AG08395 (cell line): ENCODE data around the gene SUSD2.
A peak's percentile ranks its signal among the peaks of the same experiment; 100 is the strongest.
"Not testable (repeated sequence)": the region's sequence is repeated elsewhere in the genome, so short reads cannot be mapped to it uniquely, and the experiment has no call there.

Experiments
- DNase-seq: peaks from one replicate; pipeline ENCODE4 v3.0.0; 2012; ENCODE audit warnings: mixed read lengths, low spot score

Gene SUSD2

DNA sequence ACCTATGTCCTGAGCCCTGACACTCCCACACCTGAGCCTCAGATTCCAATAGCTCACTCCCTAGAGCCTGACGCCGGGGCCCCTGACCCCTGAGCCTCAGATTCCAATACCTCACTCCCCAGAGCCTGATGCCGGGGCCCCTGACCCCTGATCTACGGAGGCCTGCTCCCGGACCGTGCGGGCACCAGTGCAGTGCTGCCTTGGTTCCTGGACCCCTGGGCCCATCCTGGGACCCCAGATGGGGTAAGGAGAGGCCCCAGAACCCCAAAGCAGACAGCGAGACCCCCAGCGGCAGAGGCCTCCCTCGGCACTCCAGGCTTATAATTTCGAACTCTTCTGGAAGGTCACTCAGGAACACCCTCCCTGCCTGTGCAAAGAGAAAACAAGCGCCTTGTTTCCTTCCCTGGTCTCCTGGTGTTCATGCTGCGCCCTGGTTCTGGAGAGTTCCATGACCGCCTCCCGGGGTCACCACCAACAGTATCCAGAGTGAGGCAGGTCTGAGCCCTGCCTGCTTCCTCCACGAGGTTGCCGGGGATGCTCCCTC lies 7.5 kb downstream of the SUSD2 start:
- no peak for DNase-seq

DNA sequence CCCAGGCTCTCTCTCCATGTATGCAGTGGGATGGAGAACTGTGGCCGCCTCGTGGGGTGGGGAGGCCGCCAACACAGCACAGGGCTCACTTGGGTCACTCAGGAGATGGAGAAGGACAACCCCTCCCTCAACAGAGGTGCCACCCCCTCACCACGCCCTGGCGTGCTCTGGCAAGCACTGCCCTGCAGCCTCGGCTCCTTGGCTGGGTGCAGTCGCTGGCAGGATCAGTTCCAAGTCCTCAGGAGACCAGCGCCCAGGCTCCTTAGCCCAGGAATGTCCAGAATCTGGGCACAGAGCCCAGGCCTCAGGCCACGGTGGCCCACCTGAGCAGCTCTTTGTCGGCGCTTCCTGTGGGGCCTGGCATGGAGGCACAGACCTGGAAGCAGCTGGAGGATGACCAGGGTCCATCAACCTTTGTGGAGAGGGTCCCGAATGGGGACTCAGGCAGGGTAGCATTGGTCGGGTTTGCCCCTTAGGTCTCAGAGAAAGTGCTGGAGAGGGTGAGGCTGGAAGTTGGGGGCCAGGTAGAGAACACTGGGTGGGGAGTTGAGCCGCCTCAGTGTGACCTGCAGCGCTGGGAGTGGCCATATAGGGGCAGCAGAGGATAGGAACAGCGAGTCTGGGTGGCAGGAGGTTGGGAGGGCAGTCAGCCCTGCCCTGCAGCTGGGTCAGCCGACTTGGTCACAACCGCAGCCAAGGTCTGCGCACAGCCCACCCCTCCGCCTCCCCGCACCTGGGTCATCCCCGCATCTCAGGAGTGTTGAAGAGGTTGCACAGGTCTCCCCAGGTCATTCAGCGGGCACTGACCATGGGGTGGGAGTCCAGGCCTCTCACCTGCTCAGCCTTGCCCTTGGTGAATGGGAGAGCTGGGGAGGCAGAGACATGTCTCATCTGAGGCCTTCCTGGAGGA lies 8.2 kb downstream of the SUSD2 start:
- DNase-seq: peak; percentile 92

DNA sequence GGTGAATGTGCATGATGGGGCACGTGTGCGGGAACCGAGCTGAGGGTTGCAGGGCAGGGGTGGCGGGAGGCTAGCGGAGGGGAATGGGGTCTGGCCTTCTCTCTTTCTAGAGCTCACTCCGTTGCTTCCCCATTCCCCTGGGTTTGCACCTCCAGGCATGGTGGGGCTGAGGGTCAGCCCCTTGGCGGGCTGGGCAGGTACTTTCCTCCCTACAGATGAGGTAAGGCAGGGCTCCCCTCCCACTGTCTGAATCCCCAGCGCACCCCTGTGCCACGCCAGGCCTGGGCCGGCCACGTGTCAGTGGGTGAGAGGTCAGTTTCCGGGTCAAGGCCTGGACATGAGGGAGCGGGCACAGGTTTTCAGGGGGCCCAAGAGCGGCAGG lies 8.9 kb downstream of the SUSD2 start:
- no peak for DNase-seq

DNA sequence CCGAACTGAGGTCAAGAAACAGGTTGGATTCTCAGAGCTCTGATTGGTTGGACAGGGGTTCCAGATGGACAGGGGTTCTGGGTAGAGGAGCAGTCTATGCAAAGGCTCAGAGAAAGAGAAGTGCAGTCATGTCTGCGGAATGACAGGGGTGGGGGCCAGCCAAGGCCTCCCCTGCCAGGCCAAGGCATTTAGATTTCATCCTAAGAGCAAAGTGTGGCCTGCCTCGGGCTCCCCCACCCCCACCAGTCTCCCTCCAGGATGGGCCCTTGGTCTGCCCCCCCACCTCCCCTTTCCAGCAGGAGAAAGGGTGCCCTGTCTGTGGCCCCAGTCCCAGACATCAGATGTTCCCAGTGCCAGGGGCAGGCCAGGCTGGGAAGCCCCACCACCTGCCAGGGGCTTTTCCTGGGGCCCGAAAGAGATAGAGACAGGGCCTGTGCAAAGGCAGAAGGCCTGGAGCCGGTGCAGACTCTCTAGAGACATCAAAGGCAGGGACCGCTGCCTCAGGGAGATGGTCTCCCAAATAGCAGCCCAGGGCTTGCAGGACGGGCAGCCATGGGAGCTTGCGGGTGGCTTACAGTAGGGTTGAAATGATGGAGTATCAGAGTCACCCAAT lies 9.4 kb downstream of the SUSD2 start:
- no peak for DNase-seq

DNA sequence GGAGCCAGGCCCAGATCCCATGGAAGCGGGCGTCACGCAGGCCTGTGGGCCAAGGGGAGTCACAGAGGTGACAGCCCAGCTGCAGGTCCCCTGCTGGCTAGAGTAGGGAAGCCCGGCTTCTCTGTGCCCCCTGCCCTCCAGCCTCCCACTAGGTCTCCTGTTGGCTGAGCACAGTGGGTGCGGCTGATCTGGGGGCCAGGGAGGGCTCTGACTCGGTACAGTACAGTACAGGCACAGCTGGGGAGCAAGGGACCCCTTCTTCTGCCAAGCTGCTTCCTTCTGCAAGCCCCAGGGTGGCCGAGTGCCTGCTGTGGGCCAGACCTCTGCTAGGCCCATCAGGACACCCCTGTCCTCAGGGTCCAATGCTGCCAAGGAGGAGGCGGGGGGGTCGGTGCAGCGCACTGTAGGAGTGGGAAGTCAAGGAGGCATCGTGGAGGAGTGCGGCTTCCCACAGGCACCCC lies 10.1 kb downstream of the SUSD2 start:
- no peak for DNase-seq

DNA sequence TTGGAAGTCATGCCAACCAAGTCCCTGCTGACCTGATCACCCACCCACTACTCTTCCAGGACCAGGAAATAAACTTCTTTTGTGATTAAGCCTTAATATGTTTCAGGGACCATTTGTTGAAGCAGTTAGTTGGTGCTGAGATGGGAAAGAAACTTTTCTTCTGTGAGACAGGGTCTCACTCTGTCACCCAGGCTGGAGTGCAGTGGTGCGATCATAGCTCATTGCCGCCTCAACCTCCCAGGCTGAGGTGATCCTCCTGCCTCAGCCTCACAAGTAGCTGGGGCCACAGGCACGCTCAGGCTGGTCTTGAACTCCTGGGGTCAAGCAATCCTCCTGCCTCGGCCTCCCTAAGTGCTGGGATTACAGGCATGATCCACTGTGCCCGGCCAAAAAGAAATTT lies 10.6 kb downstream of the SUSD2 start:
- no peak for DNase-seq

DNA sequence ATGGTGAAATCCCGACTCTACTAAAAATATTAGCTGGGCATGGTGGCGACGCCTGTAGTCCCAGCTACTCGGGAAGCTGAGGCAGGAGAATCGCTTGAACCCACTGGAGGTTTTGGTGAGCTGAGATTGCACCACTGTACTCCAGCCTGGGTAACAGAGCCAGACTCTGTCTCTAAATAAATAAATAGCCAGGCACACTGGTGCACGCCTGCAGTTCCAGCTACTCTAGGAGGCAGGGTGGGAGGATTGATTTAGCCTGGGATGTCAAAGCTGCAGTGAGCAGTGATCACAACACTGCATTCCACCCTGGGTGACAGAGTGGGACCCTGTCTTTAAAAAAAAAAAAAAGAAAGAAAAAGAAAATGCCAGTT lies 17.4 kb downstream of the SUSD2 start:
- no peak for DNase-seq

DNA sequence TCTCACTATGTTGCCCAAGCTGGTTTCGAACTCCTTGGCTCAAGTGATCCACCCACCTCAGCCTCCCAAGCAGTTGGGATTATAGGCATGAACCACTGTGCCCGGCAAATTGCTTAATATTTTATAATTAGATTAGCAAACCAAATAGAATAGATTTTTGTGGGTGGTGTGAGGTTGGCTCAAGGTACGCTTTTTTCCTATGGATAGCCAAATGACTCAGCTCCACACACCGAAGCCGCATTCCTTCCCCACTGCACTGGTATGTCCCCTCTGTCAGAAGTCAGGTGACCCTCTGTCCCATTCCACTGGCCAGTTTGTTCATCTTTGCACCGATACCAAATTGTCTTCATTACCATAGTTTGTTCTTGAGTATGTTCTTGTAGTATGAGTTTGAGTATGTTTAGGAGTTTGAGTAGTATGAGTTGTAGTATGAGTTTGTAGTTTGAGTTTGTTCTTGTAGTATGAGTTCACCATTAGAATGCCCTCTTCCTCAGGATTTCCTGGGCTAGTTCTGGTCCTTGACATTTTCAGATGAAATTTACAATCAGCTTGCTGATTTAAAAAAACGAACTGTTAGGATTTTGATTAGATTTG lies 19.4 kb downstream of the SUSD2 start:
- peak; percentile 24 for DNase-seq

DNA sequence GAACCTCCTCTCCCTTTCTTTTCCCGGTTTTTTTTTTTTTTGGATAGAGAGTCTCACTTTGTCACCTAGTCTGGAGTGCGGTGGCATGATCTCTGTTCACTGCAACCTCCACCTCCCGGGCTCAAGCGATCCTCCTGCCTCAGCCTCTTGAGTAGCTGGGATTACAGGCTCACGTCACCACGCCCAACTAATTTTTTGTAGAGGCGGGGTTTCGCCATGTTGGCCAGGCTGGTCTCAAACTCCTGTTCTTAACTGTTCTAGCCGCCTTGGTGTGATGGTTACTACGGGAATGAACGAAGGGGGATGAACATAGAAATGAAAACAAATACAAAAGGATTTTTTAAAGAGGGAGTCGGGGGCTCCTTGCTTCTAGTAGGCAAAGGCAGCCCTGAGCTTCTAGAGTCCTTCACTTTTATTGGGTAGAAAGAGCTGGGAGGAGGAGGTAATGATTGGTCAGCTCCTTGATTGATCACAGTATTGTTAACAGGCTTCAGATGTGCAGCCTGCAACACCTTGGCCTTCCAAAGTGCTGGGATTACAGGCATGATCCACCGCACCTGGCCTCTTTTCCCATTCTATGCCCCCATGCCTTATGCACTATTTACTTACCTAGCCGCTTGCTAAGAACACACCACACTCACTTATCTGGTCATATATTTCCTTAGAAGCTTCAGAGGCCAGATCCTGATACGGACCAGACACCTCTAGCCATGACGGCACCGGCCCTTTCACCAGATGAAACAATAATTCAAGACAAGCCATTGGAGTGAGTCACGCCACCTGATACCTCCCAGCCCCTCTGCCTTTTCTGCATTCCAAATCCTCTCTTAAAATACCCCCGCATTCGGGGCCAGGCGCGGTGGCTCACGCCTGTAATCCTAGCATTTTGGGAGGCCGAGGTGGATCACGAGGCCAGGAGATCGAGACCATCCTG lies 20.7 kb downstream of the SUSD2 start:
- no peak for DNase-seq

DNA sequence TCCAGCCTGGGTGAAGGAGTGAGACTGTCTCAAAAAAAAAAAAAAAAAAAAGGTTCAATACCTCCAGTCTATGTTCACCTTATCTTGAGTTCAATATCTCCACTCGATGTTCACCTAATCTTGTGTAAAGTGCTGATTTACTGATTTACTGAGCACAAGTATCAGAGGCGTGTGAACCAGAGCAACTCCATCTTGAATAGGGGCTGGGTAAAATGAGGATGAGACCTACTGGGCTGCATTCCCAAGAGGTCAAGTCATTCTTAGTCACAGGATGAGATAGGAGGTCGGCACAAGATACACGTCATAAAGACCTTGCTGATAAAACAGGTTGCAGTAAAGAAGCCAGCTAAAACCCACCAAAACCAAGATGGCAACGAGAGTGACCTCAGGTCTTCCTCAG lies 22.6 kb downstream of the SUSD2 start:
- DNase-seq: not testable (repeated sequence)

DNA sequence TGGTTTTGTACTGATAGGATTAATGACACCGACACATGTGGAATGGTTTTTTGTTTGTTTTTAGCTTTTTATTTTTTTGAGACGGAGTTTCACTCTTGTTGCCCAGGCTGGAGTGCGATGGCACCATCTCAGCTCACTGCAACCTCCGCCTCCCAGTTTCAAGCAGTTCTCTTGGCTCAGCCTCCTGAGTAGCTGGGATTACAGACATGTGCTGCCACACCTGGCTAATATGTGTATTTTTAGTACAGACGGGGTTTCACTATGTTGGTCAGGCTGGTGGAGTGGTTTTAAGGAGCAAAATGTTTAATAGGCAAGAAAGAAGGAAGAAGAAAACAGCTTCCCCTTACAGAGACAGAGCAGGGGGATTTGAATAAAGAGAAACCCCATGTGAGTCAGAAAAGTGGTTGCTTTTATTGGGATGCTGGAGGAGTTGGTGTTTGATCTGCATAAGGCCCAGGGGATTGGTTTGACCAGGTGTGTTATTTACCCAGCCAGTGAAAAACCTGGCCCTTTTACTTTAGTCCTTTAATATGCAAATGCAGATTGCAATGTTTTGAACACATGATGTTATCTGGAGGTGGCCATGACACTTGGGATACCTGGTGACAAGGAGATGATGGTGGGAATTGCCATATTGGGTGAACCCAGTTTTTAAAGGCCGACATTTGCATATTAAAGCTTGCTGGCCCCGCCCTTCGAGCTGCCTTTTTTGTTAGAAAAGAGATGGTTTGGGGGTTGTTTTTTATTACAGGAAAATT lies 24.3 kb downstream of the SUSD2 start:
- DNase-seq: no peak

DNA sequence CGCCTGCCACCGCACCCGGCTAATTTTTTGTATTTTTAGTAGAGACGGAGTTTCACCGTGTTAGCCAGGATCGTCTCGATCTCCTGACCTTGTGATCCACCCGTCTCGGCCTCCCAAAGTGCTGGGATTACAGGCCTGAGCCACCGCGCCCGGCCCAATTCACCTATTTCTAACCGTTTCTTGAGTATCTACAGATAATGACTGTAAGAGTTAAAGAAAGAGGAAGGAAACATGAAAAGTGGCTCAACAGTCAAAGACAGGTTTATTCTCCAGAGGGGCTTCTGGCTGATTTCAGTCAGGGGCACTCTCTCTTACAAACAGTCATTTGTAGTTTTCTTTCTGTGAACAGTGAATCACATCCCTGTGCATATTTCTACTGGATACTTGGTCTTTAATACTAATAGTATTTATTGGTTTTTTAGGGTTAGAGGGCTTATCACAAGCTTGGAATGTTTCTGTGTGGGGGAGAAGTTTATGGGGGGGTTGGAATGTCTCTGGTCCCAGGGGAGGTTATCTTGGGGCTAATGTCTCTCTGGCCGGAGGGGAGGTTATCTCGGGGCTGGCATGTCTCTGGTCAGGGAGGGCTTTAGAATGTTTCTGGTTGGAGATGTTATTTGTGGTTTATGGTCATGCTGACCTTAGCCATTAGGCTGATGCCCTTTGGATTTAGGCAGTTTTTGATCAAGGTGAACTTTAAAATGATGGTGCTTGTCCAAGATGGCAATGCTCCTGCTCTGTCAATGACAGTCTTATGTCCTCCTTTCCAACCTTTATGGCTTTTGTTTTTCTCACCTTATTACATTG lies 25.4 kb downstream of the SUSD2 start:
- not testable (repeated sequence) for DNase-seq

DNA sequence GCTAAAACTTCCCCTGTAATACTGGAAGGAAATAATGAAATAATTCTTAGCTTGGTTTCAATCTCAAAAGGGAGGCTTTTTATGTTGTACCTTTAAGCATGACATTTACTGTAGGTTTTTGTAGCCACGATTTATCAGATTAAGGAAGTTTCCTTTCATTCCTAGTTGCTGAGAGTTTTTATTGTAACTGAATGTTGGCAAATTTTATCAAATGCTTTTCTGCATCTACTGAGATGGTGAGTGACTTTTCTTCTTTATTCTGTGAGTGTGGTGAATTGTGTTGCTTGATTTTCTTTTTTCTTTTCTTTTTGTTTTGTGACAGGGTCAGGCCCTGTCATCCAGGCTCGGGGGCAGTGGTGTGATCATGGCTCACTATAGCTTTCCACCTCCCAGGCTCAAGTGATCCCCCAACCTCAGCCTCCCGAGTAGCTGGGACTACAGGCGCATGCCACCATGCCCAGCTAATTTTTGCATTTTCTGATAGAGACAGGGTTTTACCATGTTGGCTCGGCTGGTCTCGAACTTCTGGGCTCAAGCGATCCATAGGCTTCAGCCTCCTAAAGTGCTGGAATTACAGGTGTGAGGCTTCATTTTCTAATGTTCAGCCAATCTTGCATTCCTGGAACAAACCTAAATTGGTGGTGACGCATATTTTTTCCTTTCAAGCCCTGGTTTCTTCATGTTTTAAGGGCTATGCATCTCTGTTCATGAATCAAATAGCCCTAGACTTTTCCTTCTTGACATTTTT lies 26.2 kb downstream of the SUSD2 start:
- no peak for DNase-seq

DNA sequence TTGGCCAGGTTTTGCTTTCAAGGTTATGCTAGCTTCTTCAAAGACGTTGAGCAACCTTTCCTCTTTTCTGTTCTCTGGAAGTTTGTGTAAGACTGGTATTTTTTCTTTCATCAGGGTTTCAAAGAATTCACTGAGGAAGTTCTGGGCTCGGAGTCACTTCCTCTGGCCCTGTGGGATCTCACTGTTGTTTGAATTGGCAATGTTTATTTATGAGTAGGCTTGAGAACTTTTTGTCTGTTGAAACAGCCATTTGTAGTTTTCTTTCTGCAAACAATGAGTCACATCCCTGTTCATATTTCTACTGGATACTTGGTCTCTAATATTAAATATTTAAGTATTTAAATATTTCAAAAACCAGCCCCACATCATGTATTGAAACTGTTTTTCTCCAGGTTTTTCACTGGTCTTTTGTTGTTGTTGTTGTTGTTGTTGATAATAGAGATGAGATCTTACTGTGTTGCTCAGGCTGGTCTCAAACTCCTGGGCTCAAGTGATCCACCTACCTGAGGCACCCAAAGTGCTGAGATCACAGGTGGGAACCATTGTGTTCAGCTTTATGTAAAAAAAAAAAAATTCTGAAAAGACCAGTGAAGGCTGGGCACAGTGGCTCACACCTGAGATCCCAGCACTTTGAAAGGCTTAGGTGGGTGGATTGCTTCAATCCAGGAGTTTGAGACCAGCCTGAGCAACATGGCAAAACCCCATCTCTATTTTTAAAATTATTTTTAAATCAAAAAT lies 26.9 kb downstream of the SUSD2 start:
- peak; percentile 91 for DNase-seq

DNA sequence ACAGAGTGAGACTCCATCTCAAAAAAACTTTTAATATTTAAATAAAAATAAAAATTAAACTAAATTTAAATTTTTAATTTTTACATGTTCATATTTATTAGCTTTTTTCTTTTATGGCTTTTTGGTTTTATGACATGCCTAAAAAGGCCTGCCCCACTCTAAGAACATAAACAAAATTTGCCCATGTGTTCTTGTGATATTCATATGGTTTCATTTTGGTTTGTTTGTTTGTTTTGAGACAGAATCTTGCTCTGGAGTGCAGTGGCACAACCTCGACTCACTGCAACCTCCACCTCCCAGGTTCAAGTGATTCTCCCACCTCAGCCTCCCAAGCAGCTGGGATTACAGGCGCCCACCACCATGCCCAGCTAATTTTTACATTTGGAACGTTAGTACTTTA lies 27.7 kb downstream of the SUSD2 start:
- no peak for DNase-seq

DNA sequence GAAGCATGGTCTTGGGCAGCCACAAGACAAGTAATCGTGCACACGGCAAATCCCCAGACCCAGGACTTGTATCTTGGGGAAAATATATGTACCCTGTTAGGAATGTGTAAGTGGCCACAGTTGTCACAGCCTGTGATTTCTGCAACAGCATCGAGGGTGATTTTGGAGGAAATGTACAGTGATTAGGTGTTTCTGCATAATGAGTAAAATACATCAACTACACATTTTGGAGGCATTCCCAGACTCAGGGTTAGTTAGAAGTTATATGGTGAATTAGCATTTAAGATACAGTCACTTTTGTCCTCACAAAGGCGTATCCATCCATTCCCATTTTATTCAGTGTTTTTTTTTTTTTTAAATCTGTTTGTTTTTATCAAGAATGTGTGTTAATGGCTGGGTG lies 28.4 kb downstream of the SUSD2 start:
- no peak for DNase-seq

DNA sequence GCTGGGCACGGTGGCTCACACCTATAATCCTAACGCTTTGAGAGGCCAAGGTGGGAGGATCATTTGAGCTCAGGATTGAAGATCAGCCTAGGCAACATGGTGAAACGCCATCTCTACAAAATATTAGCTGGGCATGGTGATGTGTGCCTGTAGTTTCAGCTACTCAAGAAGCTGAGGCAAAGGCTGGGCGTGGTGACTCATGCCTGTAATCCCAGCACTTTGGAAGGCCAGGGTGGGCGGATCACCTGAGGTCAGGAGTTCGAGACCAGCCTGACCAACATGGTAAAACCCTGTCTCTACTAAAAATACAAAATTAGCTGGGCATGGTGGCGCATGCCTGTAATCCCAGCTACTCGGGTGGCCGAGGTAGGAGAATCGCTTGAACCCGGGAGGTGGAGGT lies 29.1 kb downstream of the SUSD2 start:
- not testable (repeated sequence) for DNase-seq

DNA sequence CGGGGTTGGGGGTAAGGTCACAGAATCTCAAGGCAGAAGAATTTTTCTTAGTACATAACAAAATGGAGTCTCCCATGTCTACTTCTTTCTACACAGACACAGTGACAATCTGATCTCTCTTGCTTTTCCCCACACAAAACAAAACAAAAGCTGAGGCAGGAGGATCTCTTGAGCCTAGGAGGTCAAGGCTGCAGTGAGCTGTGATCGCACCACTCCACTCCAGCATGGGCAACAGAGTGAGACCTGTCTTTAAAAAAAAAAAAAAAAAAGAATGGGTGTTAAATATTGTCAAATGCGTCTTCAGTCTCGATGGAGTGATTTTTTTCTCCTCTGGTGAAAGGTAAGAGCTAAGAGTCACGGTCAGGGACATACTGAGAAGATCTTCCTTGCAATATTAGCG lies 30.4 kb downstream of the SUSD2 start:
- DNase-seq: not testable (repeated sequence)

DNA sequence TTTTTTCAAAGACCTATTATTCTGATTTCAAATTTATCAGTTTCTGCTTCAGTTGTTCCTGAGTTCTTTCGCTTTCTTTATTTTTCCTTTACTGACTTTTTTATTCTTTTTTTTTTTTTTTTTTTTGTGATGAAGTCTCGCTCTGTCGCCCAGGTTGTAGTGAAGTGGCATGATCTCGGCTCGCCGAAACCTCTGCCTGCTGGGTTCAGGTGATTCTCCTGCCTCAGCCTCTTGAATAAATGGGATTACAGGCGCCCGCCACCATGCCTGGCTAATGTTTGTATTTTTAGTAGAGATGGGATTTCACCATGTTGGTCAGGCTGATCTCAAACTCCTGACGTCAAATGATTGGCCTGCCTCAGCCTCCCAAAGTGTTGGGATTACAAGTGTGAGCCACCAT lies 31.8 kb downstream of the SUSD2 start:
- not testable (repeated sequence) for DNase-seq
